Right lobe of liver (tissue), 5 donors: ENCODE results near the gene INPP5A. TPM values are rescaled to one million over a fixed set of nuclear protein-coding genes. Genes with fewer than 3 reads are reported as not detected.

Experiments used
- total RNA-seq, 6 experiments: library from RNA; depleted of rRNA in 2 of 6; stranded (reverse); fragments of >200 nt in 2 of 6; fragmentation: NEBNext Ultra II Directional in 3 of 6; extraction: Animal tissue kit (Norgen Biotek cat#: 25700) in 3 of 6; gene quantifications; one replicate each; pipeline versions ENCODE4 v1.1.0 to v1.2.4, GENCODE V29; 2016 to 2023
- donor health status: DM: no; HTN: no; CAD: no.
- donor health status: DM: no; HTN: no; CAD: no.
- donor health status: DM: no; HTN: yes; CAD: no.
- donor health status: DM: no; HTN: yes; CAD: no.

INPP5A gene
- total RNA-seq, 6 experiments from 2014 or later = 12.5 to 24.6 (median 16.9) TPM

Other genes with a start within 250 kb of the INPP5A start
- gene STK32C, start 229.8 kb upstream of the INPP5A start, total RNA-seq = 1 to 10 TPM; 1.6 to 3.5 (median 2.1) TPM
- gene LRRC27, start 205.6 kb upstream of the INPP5A start, total RNA-seq = 1 to 10 TPM; 2.2 to 5.4 (median 3.2) TPM
- gene PWWP2B, start 140.6 kb upstream of the INPP5A start, total RNA-seq = 10 to 100 TPM in 1 of 6 experiments, 1 to 10 TPM in 5; 3.0 to 12.2 (median 5.1) TPM
- not detected for gene NKX6-2, start 248.4 kb downstream of the INPP5A start, total RNA-seq